Islet precursor cell (in vitro differentiated cells): ENCODE data around the gene OR56A3.
"Not testable (repeated sequence)": the region's sequence is repeated elsewhere in the genome, so short reads cannot be mapped to it uniquely, and the experiment has no call there.

ENCODE experiments used
- DNase-seq: peaks from one replicate; pipeline ENCODE4 v3.0.0-alpha.2; 2018

The OR56A3 gene, protein sequence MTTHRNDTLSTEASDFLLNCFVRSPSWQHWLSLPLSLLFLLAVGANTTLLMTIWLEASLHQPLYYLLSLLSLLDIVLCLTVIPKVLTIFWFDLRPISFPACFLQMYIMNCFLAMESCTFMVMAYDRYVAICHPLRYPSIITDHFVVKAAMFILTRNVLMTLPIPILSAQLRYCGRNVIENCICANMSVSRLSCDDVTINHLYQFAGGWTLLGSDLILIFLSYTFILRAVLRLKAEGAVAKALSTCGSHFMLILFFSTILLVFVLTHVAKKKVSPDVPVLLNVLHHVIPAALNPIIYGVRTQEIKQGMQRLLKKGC

DNA sequence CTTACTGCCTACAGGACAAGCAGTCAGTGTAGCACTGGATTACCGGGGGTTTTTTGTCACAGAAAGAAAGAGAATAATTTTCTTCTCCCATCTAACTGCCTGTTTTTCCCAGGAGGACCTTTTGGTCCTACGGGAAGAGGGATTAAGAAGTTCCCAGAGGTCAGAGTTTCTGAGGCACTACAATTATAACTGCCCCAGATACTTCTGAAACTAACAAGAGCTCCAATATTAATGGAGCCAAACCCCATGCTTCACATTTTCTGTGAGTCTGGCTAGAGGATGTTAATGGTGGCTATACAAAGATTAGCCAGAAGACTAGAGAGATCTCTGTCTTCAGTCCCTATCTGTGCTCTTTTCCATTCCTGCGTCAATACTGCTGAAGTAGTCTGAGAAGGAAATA, at the start of gene OR56A3:
TSS of gene OR56A3 (plus strand) at position 301 of the 400 bp plus-strand sequence. CDS start 5,096 bp downstream, outside the sequence.
- no peak for DNase-seq

DNA sequence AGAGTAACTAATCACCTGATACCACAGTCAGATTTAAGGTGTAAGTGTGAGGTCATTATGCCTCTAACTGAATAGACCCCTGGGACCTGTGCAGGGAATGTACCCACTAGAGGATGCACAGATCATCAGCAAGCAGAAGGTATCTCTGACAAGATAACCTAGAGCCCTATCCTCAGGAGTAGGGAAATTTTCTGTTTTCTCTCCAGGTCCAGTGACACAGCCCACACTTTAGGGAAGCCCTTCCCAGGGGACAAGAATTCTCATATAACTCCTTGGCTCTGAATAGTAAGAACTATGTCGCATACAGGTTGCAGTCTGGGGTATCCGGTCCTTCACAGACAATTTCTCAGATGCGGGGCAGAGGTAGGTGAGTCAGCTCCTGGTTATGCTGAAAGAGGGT, 49.1 kb upstream of the OR56A3 start, which contains the start of gene OR52E5:
TSS of gene OR52E5 (plus strand) at position 301 of the 400 bp plus-strand sequence. CDS start 7,569 bp downstream, outside the sequence.
- DNase-seq, result no peak

DNA sequence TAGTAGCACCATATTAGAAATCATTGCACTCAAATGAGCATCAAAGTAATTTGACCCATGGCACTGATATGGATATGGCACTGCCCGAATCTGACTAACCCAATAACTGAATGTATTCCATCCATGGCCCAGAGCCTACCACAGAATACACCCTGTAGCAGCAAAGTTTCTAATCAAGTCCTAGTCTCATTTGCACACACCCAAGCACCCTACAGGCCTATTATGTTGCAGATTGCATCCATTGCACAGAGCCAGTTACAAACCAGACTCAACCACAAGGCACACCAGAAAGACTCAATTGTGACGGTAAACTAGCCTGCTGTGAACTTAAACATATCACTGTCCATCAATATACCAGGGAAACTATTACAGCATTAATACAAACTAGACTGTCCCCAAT, 42.5 kb upstream of the OR56A3 start:
- no peak for DNase-seq

DNA sequence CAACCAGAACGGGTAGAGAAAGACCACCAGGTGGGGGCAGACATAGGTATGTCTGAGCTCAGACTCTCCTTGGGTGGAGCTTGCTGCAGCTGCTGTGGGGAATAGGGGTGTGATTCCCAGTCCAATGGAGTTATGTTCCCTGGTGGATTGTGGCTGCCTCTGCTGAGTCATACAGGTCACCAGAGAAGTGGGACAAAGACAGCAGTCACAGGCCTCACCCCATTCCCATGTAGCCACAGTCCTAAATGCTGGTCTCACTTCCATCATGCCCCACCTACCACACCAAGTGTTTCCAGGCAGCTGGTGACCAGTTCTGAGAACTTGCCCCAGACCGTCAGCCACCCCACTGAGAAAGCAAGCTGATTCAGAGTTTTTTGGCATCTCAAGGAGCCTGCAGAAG, 31.5 kb upstream of the OR56A3 start:
- no peak for DNase-seq

DNA sequence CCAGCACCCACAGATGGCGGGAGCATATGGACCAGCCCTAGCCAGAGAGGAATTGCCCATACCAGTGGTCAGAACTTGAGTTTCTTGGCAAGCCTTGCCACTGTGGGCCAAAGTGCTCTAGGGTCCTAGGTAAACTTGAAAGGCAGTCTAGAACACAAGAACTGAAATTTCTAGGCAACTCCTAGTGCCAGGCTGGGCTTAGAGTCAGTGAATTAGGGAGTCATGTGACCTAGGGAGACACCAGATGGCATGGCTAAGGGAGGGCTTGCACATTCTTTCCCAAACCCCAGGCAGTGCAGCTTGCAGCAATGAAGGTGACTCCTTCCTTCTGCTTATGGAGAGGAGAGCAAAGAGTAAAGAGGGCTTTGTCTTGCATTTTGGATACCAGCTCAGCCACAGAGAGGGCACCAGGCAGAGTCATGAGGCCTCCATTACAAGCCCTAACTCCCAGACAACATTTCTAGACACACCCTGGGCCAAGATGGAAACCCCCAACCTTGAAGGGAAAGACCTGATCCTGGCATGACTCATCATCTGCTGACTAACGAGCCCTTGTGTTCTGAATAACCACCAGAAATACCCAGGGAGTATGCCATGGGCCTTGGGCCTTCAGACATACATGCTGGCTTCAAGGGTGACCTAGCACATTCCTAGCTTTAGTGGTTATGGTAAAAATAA, 19.2 kb upstream of the OR56A3 start:
- DNase-seq, result no peak

DNA sequence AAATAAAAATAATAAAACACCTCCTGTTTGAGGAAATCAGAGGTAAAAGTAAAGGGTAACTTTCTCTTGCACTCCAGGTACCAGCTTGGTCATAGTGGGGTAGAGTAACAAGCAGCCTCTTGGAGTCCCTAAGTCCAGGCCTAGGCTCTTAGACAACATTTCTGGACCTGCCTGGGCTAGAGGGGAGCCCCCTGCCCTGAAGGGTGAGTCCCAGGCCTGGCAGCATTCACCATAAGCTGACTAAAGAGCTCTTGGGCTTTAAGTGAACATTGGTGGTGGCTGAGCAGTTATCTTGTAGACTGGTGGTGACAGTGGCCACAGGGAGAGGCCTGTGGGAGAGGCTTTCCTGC, 18.6 kb upstream of the OR56A3 start:
- DNase-seq, result no peak

DNA sequence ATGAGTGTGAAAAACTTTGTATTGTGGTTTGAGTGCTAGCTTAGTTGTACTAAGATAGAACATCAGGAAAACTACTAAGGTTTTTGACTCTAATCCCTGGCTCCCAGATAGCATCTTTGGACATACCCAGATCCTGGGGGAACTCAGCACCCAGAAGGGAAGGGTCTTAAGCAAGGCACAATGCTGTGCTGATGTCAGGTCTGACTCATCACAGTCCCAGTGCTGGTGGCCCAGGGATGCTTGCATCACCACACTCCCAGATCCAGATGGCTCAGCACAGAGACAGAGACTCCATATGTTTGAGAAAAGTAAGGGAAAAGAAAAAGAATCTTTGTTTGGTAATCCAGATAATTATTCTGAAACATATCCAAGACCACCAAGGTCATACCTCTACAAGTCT, 18.3 kb upstream of the OR56A3 start:
- DNase-seq, result no peak

DNA sequence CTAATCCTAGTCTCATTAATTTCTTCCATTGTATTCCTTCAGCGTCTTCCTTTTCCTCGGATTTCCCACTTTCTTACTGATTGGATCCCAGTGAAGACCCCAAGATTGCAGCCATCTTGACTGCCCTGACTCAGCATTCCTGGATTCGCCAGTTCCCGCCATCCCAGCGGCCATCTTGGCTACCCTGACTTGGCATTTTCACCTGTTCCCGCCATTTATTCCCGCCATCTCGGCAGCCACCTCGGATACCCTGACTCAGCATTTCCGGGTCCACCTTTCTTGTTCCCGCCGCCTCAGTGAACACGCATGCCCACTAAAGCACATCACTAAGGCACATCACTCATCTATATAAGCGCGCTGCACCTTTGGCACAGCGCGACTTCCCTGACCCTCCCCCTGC, 13.8 kb upstream of the OR56A3 start:
- no peak for DNase-seq

DNA sequence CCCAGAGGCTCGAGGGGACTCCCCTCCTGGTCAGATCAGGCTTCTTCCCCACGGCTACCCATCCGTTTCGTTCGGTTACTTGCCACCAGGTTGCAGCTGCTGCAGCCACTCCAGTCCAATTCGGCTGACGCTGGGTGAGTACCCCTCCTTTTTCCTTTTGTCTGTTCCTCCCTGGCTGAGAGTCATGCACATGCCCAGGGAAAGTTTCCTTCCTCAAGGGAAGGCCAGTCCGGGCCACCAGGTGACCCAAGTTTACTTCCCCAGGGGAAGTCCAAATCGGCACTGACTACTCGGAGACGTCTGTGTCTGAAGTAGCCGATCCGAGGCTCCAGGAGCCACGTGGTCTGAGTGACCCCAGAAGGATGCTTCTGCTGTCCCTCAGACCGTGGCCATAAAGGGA, 13.2 kb upstream of the OR56A3 start:
- DNase-seq, result no peak

DNA sequence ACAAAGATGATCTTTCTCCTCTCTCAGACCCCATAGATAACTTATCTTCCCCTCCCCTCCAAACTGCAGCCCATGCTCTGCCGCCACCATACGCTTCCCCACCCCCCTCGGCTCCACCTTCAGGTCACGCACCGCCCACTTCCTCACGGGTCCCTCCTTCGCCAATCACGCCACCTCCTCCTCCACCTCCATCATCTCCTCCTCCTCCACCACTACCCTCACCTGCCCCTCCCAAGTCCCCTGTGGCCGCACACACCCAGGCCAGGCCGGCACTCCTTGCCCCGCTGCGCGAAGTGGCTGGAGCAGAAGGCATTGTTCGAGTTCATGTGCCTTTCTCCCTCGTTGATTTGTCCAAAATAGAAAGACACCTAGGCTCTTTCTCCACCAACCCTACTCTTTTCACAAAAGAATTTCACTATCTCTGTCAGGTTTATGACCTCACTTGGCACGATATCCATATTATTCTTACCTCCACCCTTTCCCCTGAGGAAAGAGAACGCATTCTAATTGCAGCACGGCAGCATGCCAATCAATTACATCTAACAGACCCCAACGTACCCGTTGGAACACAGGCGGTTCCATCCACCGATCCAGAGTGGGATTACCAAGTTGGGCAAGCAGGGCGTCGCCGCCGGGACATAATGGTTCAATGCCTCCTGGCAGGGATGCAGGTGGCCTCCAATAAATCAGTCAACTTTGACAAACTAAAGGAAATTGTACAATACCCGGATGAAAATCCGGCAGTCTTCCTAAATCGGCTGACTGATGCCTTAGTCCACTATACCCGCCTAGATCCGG, 12.3 kb upstream of the OR56A3 start:
- DNase-seq, result no peak

DNA sequence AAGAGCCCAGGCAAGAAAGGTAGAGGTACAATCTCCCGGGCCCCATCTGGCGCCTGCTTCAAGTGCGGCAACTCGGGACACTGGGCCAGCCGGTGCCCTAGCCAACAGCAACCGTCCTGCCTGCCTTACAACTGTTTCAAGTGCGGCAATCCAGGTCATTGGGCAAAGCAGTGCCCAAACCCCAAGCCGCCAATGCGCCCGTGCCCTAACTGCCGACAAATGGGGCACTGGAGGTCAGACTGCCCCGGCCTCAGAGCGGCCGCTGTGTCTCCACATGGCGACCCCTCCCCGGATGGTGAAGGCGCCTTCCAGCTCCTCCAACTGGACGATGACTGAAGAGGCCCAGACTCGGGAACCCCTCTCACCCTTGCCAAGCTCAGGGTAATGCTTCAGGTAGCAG, 11.4 kb upstream of the OR56A3 start:
- no peak for DNase-seq

DNA sequence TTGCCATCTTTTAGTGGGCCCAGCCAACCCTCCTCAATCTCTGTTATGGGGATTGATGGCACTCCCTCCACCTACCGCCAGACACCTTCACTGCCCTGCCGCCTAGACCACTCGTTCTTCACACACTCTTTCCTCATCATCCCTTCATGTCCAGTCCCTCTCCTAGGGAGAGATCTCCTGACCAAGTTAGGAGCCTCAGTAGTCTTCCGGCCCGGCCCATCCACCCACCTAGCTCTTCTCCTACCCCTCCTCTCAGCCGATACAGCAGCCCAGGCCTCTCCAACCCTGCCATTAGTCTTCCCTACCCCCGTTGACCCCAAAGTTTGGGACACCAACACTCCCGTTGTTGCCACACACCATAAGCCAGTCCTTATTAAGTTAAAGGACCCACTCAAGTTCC, 11.0 kb upstream of the OR56A3 start:
- no peak for DNase-seq

DNA sequence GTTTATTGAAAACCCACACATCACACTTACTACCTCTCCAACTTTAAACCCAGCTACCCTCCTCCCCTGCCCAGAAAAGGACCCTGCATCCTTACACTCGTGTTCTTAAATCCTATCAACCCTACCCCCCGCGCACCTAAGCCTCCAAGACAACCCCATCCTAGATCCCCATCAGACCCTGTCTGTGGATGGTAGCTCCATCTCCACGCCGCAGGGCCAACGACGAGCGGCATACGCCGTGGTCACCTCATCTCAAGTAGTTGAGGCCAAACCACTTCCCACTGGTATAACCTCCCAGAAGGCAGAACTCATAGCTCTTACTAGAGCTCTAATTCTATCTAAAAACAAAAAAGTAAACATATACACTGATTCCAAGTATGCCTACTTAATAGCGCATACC, 9.4 kb upstream of the OR56A3 start:
- no peak for DNase-seq

DNA sequence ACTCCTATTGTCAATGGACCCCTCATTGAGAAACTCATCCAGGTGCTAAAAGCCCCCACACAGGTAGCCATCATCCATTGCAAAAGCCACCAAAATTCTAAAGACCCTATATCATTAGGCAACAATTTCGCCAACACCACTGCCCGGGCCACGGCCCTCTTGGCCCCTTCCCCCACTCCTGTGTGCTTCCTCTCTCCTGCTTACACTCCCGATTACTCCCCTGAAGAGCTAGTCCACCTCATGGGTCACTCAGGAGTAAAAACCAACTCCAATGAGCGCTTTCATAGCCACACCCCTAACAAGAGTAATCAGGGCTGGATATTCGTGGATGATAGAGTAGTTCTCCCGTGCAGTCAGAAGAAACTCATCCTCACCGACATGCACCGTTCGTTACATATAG, 8.9 kb upstream of the OR56A3 start:
- no peak for DNase-seq

DNA sequence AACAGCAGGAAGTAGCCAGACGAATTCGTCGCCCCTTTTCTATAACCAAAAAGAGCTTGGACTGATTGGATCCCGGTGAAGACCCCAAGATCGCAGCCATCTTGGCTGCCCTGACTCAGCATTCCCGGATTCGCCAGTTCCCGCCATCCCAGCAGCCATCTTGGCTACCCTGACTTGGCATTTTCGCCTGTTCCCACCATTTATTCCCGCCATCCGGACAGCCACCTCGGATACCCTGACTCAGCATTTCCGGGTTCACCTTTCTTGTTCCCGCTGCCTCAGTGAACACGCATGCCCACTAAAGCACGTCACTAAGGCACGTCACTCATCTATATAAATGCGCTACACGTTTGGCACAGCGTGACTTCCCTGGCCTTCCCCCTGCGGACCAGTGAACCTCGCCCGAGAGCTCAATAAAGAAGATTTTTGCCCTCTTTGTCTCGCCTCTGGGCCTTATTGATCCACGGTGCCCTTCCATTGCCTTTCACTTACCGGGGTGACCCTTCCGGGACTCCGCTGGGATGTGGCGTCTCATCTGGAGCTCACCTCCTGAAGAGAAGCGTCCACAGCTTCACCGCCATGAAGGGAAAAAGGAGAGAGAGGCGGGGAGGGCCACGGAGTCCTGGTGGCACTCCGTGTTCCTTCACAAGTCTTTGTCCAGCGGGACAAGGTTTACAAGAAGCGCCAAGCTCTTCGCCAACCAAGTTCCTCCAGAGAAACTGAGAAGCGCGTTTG, 4.0 kb upstream of the OR56A3 start:
- no peak for DNase-seq

DNA sequence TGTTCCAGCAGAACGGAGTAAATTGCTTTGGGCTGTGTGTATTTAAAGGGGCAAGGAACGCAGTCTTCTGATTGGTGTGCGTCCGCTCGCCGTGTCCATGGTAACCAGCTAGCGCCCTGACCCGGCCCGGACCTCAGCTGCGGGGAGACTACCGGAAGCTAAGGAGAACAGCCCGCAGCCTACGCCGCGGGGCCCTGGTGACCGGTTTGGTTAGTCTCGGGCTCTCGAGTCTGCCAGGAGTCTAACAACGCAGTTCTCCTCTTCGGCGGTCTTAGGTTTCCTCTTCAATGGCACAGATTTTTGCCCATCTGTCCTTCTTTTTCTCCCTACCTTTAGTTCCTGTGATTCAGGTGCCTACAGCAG, 3.5 kb upstream of the OR56A3 start:
- no peak for DNase-seq

DNA sequence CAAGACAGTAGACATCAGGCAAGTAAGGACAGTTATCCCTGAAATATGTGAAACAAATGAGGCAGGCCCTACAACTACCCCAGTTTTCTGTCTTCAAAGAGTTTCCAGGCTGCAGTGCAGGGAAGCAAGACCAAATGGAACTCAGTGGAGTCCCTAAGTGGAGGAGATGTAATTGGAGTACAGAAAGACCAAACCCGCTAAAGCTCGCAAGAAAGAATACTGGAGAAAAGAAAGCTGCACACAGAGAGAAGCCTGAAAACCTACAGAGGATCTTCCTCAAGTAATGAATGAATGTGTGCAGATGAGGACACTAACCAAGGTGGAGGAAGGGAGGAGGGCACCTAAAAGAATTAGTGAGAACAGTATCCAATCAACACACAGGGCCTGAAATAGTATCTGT, 1.3 kb upstream of the OR56A3 start:
- DNase-seq, result no peak

DNA sequence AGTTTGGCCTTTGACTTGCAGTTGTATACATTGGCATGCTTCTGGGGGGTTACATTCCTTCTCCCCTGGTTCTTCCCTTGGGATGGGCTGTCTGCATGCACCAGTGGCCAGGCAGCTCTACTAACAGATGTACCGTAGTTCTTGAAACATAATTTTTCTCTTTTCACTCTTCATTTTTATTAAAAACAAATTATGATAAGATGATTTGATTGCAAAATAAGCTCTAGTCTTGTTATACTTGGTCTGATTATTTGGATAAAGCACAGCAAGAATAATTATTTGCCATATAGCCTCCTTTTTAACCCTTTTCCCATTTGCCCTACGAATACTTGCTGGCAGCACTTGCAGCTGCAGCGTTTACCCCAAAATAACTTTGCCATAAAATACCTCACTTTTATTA, 13.5 kb downstream of the OR56A3 start:
- no peak for DNase-seq

DNA sequence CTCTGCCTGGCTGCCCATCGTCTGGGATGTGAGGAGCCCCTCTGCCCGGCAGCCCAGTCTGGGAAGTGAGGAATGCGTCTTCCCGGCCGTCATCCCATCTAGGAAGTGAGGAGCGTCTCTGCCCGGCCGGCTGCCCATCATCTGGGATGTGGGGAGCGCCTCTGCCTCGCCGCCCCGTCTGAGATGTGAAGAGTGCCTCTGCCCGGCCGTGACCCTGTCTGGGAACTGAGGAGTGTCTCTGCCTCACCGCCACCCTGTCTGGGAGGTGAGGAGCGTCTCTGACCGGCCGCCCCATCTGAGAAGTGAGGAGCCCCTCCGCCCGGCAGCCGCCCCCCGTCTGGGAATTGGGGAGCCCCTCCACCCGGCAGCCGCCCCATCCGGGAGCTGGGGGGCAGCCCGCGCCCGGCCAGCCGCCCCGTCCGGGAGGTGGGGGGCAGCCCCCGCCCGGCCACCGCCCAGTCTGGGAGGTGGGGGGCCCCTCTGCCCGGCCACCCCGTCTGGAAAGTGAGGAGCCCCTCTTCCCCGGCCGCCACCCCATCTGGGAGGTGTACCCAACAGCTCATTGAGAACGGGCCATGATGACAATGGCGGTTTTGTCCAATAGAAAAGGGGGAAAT, 18.8 kb downstream of the OR56A3 start:
- DNase-seq, result not testable (repeated sequence)

DNA sequence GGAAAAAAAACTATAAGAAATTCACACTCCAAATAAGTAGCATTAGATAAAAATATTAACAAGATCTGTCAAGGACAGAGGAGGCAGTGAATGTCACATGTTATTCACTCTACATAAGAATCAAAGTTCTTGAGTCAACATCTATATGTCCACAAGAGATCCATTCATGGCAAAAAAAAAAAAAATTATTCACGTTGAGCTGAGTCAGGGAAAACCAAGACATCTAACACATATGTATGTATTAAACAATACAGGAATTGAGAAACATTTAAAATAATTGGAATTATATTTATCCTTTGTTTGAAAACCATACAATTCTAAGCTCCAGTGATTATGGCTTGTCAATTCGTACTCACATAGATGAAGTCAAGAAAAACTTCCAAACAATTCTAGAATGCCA, 24.9 kb downstream of the OR56A3 start:
- DNase-seq, result no peak

DNA sequence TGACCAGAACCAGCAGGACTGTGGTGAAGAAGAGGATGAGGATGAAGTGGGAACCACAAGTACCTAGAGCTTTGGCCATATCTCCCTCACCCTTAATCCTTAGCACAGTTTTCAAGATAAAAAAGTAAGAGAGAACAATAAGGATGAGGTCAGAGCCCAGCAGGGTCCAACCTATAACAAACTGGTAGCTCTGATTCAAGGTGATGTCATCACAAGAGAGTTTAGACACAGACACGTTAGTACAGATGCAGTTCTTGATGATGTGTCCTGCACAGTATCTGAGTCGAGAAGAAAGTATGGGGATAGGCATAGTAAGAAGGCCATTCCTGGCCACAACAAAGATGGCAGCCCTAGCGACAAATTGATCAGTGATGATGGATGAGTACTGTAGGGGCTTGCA, 25.7 kb downstream of the OR56A3 start:
- no peak for DNase-seq

DNA sequence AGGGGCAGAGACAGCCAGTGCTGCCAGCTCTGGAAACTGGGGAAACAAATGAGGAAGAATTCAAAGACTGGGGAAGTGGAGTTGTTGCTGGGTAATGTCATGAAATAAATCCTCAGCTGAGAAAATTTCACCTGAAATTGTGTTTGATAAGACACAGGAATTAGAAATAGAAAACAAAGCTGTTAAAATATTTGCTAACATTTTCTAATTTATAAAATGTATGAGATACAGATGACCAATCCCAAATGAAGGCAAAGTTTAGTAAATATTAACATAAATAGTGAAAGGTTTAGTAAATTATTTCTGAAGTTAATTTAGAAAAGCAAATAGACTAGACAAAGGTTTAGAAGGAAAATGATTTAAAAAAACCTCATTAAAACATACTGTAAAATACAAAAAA, 26.3 kb downstream of the OR56A3 start, which contains the start of gene OR56A5:
TSS of gene OR56A5 (minus strand) at position 101 of the 400 bp plus-strand sequence. CDS start at position 101, 0 bp downstream.
- DNase-seq, result no peak

DNA sequence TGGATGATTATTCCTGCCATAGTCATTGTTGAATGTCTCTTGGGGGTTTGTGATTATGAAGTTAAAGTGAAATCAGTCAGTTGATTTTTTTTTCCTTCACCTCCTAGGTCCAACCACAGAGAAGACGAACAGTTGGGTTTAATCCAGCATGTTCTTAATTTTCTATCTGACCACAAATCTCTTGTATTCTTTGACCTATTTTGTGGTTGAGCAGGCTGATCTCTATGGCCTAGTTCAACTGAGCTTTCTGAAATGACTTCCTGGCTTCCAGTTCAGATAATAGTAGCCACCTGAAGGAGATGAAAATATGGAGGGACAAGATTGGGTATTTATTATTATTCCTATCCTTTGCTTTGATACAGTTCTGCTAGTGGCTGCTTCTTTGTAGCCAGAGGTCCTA, 31.5 kb downstream of the OR56A3 start:
- DNase-seq, result no peak
